Hepatocyte (in vitro differentiated cells): Measurements from ENCODE around the gene UTF1. TPM values are rescaled to one million over a fixed set of nuclear protein-coding genes. Genes with fewer than 3 reads are reported as not detected.

Experiments used
- DNase-seq: peaks from one replicate; pipeline ENCODE4 v3.0.0-alpha.2; 2016; ENCODE audit warnings: low spot score
- H2AFZ ChIP-seq: fragments of 200-600 bp; sonication (generic); 2 replicates; pipeline ENCODE4 v1.6.0; 2016; ENCODE audit warnings: antibody characterized with exemption, mild to moderate bottlenecking
- H3K27ac ChIP-seq: fragments of 200-600 bp; sonication (generic); 2 replicates; pipeline ENCODE4 v1.5.1; 2016; ENCODE audit warnings: mild to moderate bottlenecking
- H3K27me3 ChIP-seq: fragments of 200-600 bp; sonication (generic); 2 replicates; pipeline ENCODE4 v1.6.1; 2016
- H3K36me3 ChIP-seq: fragments of 200-600 bp; sonication (generic); replicated peaks from 2 replicates; pipeline ENCODE4 v1.5.1; 2016; ENCODE audit warnings: low read depth; ENCODE audit not compliant: insufficient read depth
- H3K4me1 ChIP-seq: fragments of 200-600 bp; sonication (generic); 2 replicates; pipeline ENCODE4 v1.5.1; 2016; ENCODE audit warnings: mild to moderate bottlenecking, moderate library complexity; ENCODE audit not compliant: insufficient read depth
- H3K4me2 ChIP-seq: fragments of 200-600 bp; sonication (generic); 2 replicates; pipeline ENCODE4 v1.6.0; 2016
- H3K4me3 ChIP-seq: fragments of 200-600 bp; sonication (generic); 2 replicates; pipeline ENCODE4 v1.5.1; 2016; ENCODE audit warnings: mild to moderate bottlenecking
- H3K79me2 ChIP-seq: fragments of 200-600 bp; sonication (generic); 2 replicates; pipeline ENCODE4 v1.6.0; 2017; ENCODE audit warnings: mild to moderate bottlenecking
- H3K9me2 ChIP-seq: fragments of 200-600 bp; sonication (generic); replicated peaks from 2 replicates; pipeline ENCODE4 v1.6.0; 2017; ENCODE audit warnings: mild to moderate bottlenecking; ENCODE audit not compliant: insufficient read depth
- H3K9me3 ChIP-seq: fragments of 200-600 bp; sonication (generic); 2 replicates; pipeline ENCODE4 v1.5.1; 2016; ENCODE audit warnings: low read depth, mild to moderate bottlenecking
- H4K20me1 ChIP-seq: fragments of 200-600 bp; sonication (generic); 2 replicates; pipeline ENCODE4 v1.6.0; 2016; ENCODE audit warnings: mild to moderate bottlenecking; ENCODE audit not compliant: insufficient read depth, poor library complexity, severe bottlenecking
- CTCF ChIP-seq: fragments of 200-600 bp; sonication (generic); IDR thresholded peaks from 2 replicates; pipeline ENCODE4 v1.5.1; 2016; ENCODE audit warnings: antibody characterized with exemption, mild to moderate bottlenecking; ENCODE audit not compliant: poor library complexity
- EZH2 ChIP-seq: fragments of 200-600 bp; sonication (generic); IDR thresholded peaks from 2 replicates; pipeline ENCODE4 v1.6.1; 2016; ENCODE audit warnings: antibody characterized with exemption, mild to moderate bottlenecking, borderline replicate concordance
- EZH2phosphoT487 ChIP-seq: fragments of 200-600 bp; sonication (generic); IDR thresholded peaks from one replicate; pipeline ENCODE4 v1.6.1; 2018; ENCODE audit warnings: antibody characterized with exemption, mild to moderate bottlenecking, low read depth, moderate library complexity; ENCODE audit not compliant: unreplicated experiment, severe bottlenecking
- WGBS: methylation state at CpG from one replicate; pipeline ENCODE4 v1.1.6; 2016; ENCODE audit warnings: low lambda C conversion rate; ENCODE audit errors: missing lambda C conversion rate; 5-methylcytosine and 5-hydroxymethylcytosine counted together
- polyA plus RNA-seq: library from polyadenylated mRNA; unstranded; fragments of >200 nt; fragmentation: Nextera tagmentation; extraction: Ambion mirVana; gene quantifications from 2 replicates; pipeline ENCODE4 v1.2.1, GENCODE V29; 2016
- total RNA-seq: library from RNA; depleted of rRNA; stranded (reverse); fragments of >200 nt; gene quantifications from 2 replicates; pipeline ENCODE4 v1.2.3, GENCODE V29; 2014

UTF1 gene
- total and polyA plus RNA-seq, 2 experiments from 2014 or later, result not detected

GRCh38 chr10:133213641-133214467 lies 16.2 kb upstream of the UTF1 start:
- no peaks in the 10 kb centered on the region for H3K4me1 ChIP-seq
- H3K27ac ChIP-seq, result no peak overlapping the region
- TF ChIP-seq CTCF (no peak), EZH2phosphoT487 (no peak), EZH2 (no peak)
- no peak overlapping the region for H3K4me3 ChIP-seq
- H3K79me2 ChIP-seq, result no peaks in the 10 kb centered on the region
- H2AFZ ChIP-seq, result no peak overlapping the region
- H3K4me2 ChIP-seq, result no peak overlapping the region
- no peaks in the 10 kb centered on the region for H3K9me3 ChIP-seq
- H3K36me3 ChIP-seq, result no peaks in the 10 kb centered on the region
- H4K20me1 ChIP-seq, result no peaks in the 10 kb centered on the region
- H3K9me2 ChIP-seq, result no peaks in the 10 kb centered on the region
- no peak for DNase-seq
- H3K27me3 ChIP-seq, result peaks cover 7% of the 10 kb centered on the region
- 89% methylated on average over 31 of the region's 32 CpGs for WGBS

- peaks cover 16% of the 10 kb centered on the region for H3K27me3 ChIP-seq
- H4K20me1 ChIP-seq, result no peaks in the 10 kb centered on the region
- H3K9me3 ChIP-seq, result no peaks in the 10 kb centered on the region
- no peak overlapping the region for H2AFZ ChIP-seq
- H3K36me3 ChIP-seq, result no peaks in the 10 kb centered on the region
- DNase-seq, result no peak
- TF ChIP-seq EZH2phosphoT487, result no peak
- TF ChIP-seq CTCF, result no peak
- no peak for TF ChIP-seq EZH2
- H3K4me2 ChIP-seq, result no peak overlapping the region
- 91% methylated on average over 27 of the region's 28 CpGs for WGBS
- no peak overlapping the region for H3K4me3 ChIP-seq
- no peaks in the 10 kb centered on the region for H3K9me2 ChIP-seq
- H3K4me1 ChIP-seq, result no peaks in the 10 kb centered on the region
- no peaks in the 10 kb centered on the region for H3K79me2 ChIP-seq
- H3K27ac ChIP-seq, result no peak overlapping the region
Observed at GRCh38 chr10:133214468-133215410, 15.3 kb upstream of the UTF1 start.

GRCh38 chr10:133215586-133215985 lies 14.4 kb upstream of the UTF1 start:
- Histone ChIP-seq H3K36me3 (no peaks in the 10 kb centered on the region), H3K79me2 (no peaks in the 10 kb centered on the region), H3K27ac (no peak overlapping the region), H3K4me3 (no peak overlapping the region), H3K27me3 (peaks cover 18% of the 10 kb centered on the region), H3K4me1 (no peaks in the 10 kb centered on the region), H3K9me3 (no peaks in the 10 kb centered on the region), H3K9me2 (no peaks in the 10 kb centered on the region), H2AFZ (no peak overlapping the region), H4K20me1 (no peaks in the 10 kb centered on the region), H3K4me2 (no peak overlapping the region)
- TF ChIP-seq EZH2 (no peak), EZH2phosphoT487 (no peak), CTCF (no peak)
- DNase-seq, result no peak
- WGBS, result 97% methylated on average over 27 of the region's 27 CpGs
